ENCODE results near the gene MPRIP.
A peak's percentile ranks its signal among the peaks of the same experiment; 100 is the strongest.

Gene MPRIP

GRCh38 chr17:17122781-17123483 lies 80.7 kb downstream of the MPRIP start:
- no peak overlapping the region for H3K4me3 Mint-ChIP-seq
- peaks cover 83% of the 10 kb centered on the region for H3K4me1 Mint-ChIP-seq
- no peaks in the 10 kb centered on the region for H3K36me3 Mint-ChIP-seq
- H3K27ac Mint-ChIP-seq = no peak overlapping the region
- H3K27me3 Mint-ChIP-seq = no peaks in the 10 kb centered on the region
- no peaks in the 10 kb centered on the region for H3K9me3 Mint-ChIP-seq

GRCh38 chr17:17124341-17124740 lies 82.1 kb downstream of the MPRIP start:
- no peaks in the 10 kb centered on the region for H3K9me3 Mint-ChIP-seq
- no peak overlapping the region for H3K27ac Mint-ChIP-seq
- no peaks in the 10 kb centered on the region for H3K27me3 Mint-ChIP-seq
- H3K36me3 Mint-ChIP-seq = no peaks in the 10 kb centered on the region
- H3K4me3 Mint-ChIP-seq = no peak overlapping the region
- peaks cover 76% of the 10 kb centered on the region for H3K4me1 Mint-ChIP-seq

- Mint-ChIP-seq H3K27ac (peak overlapping the region; percentile 89), H3K27me3 (no peaks in the 10 kb centered on the region), H3K36me3 (no peaks in the 10 kb centered on the region), H3K4me1 (peaks cover 65% of the 10 kb centered on the region), H3K4me3 (peak overlapping the region; percentile 69), H3K9me3 (no peaks in the 10 kb centered on the region)
Measured at GRCh38 chr17:17125136-17126084, 83.2 kb downstream of the MPRIP start.

GRCh38 chr17:17126131-17127110 lies 84.2 kb downstream of the MPRIP start:
- Mint-ChIP-seq H3K27me3 (no peaks in the 10 kb centered on the region), H3K4me3 (peak overlapping the region; percentile 26), H3K4me1 (peaks cover 56% of the 10 kb centered on the region), H3K36me3 (no peaks in the 10 kb centered on the region), H3K9me3 (no peaks in the 10 kb centered on the region), H3K27ac (peak overlapping the region; percentile 76)

- Mint-ChIP-seq H3K27ac (peak overlapping the region; percentile 76), H3K27me3 (no peaks in the 10 kb centered on the region), H3K4me1 (peaks cover 49% of the 10 kb centered on the region), H3K4me3 (peak overlapping the region; percentile 26), H3K9me3 (no peaks in the 10 kb centered on the region), H3K36me3 (no peaks in the 10 kb centered on the region)
Measured at GRCh38 chr17:17127156-17127555, 84.9 kb downstream of the MPRIP start.

GRCh38 chr17:17127730-17128291 lies 85.6 kb downstream of the MPRIP start:
- Mint-ChIP-seq H3K27me3 (no peaks in the 10 kb centered on the region), H3K9me3 (no peaks in the 10 kb centered on the region), H3K4me1 (peaks cover 46% of the 10 kb centered on the region), H3K27ac (no peak overlapping the region), H3K4me3 (no peak overlapping the region), H3K36me3 (no peaks in the 10 kb centered on the region)

GRCh38 chr17:17128476-17129075 lies 86.3 kb downstream of the MPRIP start:
- Mint-ChIP-seq H3K27me3 (no peaks in the 10 kb centered on the region), H3K27ac (no peak overlapping the region), H3K9me3 (no peaks in the 10 kb centered on the region), H3K36me3 (no peaks in the 10 kb centered on the region), H3K4me3 (no peak overlapping the region), H3K4me1 (peaks cover 42% of the 10 kb centered on the region)

- Mint-ChIP-seq H3K27ac (no peak overlapping the region), H3K4me1 (peaks cover 34% of the 10 kb centered on the region), H3K4me3 (no peak overlapping the region), H3K27me3 (no peaks in the 10 kb centered on the region), H3K9me3 (no peaks in the 10 kb centered on the region), H3K36me3 (no peaks in the 10 kb centered on the region)
Measured at GRCh38 chr17:17129466-17129865, 87.2 kb downstream of the MPRIP start.

GRCh38 chr17:17130077-17130844 lies 88.0 kb downstream of the MPRIP start:
- no peak overlapping the region for H3K27ac Mint-ChIP-seq
- no peaks in the 10 kb centered on the region for H3K36me3 Mint-ChIP-seq
- peaks cover 26% of the 10 kb centered on the region for H3K4me1 Mint-ChIP-seq
- no peak overlapping the region for H3K4me3 Mint-ChIP-seq
- no peaks in the 10 kb centered on the region for H3K9me3 Mint-ChIP-seq
- H3K27me3 Mint-ChIP-seq = no peaks in the 10 kb centered on the region

GRCh38 chr17:17131839-17132238 lies 89.6 kb downstream of the MPRIP start:
- Mint-ChIP-seq H3K4me1 (peaks cover 10% of the 10 kb centered on the region), H3K27ac (no peak overlapping the region), H3K9me3 (no peaks in the 10 kb centered on the region), H3K4me3 (no peak overlapping the region), H3K36me3 (no peaks in the 10 kb centered on the region), H3K27me3 (no peaks in the 10 kb centered on the region)

GRCh38 chr17:17132746-17133145 lies 90.5 kb downstream of the MPRIP start:
- H3K27me3 Mint-ChIP-seq = no peaks in the 10 kb centered on the region
- no peaks in the 10 kb centered on the region for H3K9me3 Mint-ChIP-seq
- H3K36me3 Mint-ChIP-seq = no peaks in the 10 kb centered on the region
- H3K27ac Mint-ChIP-seq = no peak overlapping the region
- peaks cover 6% of the 10 kb centered on the region for H3K4me1 Mint-ChIP-seq
- H3K4me3 Mint-ChIP-seq = no peak overlapping the region

GRCh38 chr17:17134051-17134956 lies 92.0 kb downstream of the MPRIP start:
- H3K9me3 Mint-ChIP-seq = no peaks in the 10 kb centered on the region
- H3K27me3 Mint-ChIP-seq = no peaks in the 10 kb centered on the region
- H3K27ac Mint-ChIP-seq = no peak overlapping the region
- no peaks in the 10 kb centered on the region for H3K4me1 Mint-ChIP-seq
- H3K4me3 Mint-ChIP-seq = no peak overlapping the region
- peaks cover 2% of the 10 kb centered on the region for H3K36me3 Mint-ChIP-seq

GRCh38 chr17:17134957-17135333 lies 92.7 kb downstream of the MPRIP start:
- no peaks in the 10 kb centered on the region for H3K9me3 Mint-ChIP-seq
- H3K27ac Mint-ChIP-seq = peak overlapping the region; percentile 51
- H3K4me1 Mint-ChIP-seq = no peaks in the 10 kb centered on the region
- no peak overlapping the region for H3K4me3 Mint-ChIP-seq
- peaks cover 2% of the 10 kb centered on the region for H3K36me3 Mint-ChIP-seq
- no peaks in the 10 kb centered on the region for H3K27me3 Mint-ChIP-seq

Measured in activated naive CD4-positive, alpha-beta T cell treated with anti-CD3 and anti-CD28 coated beads, Interleukin-2, amount 50 U/mL, for 24 hours (primary cell).